HUES48 (cell line): ENCODE data around the gene TRAPPC14.
A peak's percentile ranks its signal among the peaks of the same experiment; 100 is the strongest.
"Not testable (repeated sequence)": the region's sequence is repeated elsewhere in the genome, so short reads cannot be mapped to it uniquely, and the experiment has no call there.

Experiments
- H3K27ac ChIP-seq: one replicate; pipeline ENCODE4 v1.7.0; 2013; ENCODE audit warnings: low read depth, low read length, inconsistent platforms
- H3K27me3 ChIP-seq: 2 replicates; pipeline ENCODE4 v1.6.1; 2013; ENCODE audit warnings: mild to moderate bottlenecking, low read length; ENCODE audit not compliant: control insufficient read depth, insufficient read depth
- H3K36me3 ChIP-seq: 2 replicates; pipeline ENCODE4 v1.6.1; 2013; ENCODE audit warnings: low read length; ENCODE audit not compliant: control insufficient read depth, insufficient read depth
- H3K4me1 ChIP-seq: 2 replicates; pipeline ENCODE4 v1.6.1; 2013; ENCODE audit warnings: mild to moderate bottlenecking, low read length; ENCODE audit not compliant: control insufficient read depth, insufficient read depth
- H3K4me3 ChIP-seq: 2 replicates; pipeline ENCODE4 v1.5.1; 2013; ENCODE audit warnings: mild to moderate bottlenecking, low read depth, low read length
- H3K9ac ChIP-seq: 2 replicates; pipeline ENCODE4 v1.6.1; 2013; ENCODE audit warnings: mild to moderate bottlenecking, low read depth, low read length, moderate library complexity
- H3K9me3 ChIP-seq: 2 replicates; pipeline ENCODE4 v1.6.1; 2013; ENCODE audit warnings: low read length; ENCODE audit not compliant: control insufficient read depth, insufficient read depth

The TRAPPC14 gene

DNA sequence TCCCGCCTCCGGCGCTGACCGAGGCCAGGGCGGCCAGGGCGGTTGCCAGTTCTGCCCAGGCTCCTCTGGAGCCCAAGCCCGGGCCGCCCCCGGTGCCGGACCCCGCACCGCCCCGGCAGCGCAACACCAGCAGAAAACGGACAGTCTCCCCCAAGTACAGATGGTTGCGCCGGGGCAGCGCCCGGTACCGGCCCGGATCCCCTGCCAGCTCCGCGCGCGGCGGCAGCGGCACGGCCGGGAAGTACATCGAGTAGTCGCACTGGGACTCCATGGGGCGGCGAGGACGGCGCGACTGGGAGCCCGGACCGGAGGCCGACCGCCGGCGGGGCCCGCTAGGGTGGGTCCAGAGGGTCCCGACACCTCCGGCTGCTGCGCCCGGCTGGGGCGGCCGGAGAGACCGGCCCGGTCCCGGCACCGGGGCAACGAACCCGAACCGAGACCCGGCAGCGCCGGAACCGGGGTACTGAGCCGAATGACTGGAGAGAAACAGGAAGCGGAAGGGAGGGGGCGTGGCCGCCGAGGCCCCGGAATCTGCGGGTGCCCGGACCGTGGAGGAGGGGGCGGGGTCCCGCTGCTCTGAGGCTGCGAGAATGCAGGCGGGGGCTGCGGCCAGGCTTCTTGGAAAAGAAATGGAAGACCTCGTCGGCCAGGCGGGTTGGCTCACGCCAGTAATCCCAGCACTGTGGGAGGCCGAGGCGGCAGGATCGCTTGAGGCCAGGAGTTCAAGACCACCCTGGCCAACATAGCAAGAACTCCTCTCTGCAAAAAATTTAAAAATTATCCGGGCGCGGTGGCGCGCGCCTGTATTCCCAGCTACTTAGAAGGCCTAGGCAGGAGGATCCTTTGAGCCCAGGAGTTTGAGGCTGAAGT, at the start of gene TRAPPC14:
Gene TRAPPC14, minus strand, starts transcription at position 495 of the 870 bp plus-strand sequence. Its CDS starts 224 bp downstream, at position 271.
- no peaks in the 10 kb centered on the region for H3K9me3 ChIP-seq
- peaks cover 20% of the 10 kb centered on the region for H3K4me1 ChIP-seq
- H3K27me3 ChIP-seq = no peaks in the 10 kb centered on the region
- peak within 1 kb of the TSS; percentile 74 for H3K9ac ChIP-seq
- H3K4me3 ChIP-seq = peak within 1 kb of the TSS; percentile 81
- peak within 1 kb of the TSS; percentile 84 for H3K27ac ChIP-seq
- H3K36me3 ChIP-seq = peaks cover 34% of the 10 kb centered on the region

DNA sequence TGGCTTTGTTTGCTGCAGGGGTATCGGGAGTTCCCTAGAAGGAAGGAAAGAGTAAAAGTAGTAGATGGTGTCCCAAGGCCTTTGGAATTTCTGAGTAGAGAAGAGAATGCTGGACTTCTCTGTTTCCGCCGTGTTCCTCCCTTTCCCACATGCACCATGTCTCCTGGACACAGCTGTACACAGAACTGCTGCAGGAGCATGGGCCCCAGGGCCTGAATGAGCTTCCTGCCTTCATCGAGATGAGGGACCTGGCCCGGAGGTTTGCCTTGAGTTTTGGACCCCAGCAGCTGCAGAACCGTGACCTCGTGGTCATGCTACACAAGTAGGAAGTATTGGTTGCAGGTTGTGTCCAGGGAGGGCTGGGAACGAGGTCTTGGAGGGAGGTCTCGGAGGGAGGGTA, 45.9 kb upstream of the TRAPPC14 start:
- Histone ChIP-seq H3K9me3 (no peaks in the 10 kb centered on the region), H3K4me3 (no peak overlapping the region), H3K27ac (no peak overlapping the region), H3K9ac (no peak overlapping the region), H3K4me1 (0 out of 2 replicates have a peak, but pooled peaks cover 6% of the 10 kb centered on the region), H3K36me3 (no peaks in the 10 kb centered on the region), H3K27me3 (peaks cover 7% of the 10 kb centered on the region)

DNA sequence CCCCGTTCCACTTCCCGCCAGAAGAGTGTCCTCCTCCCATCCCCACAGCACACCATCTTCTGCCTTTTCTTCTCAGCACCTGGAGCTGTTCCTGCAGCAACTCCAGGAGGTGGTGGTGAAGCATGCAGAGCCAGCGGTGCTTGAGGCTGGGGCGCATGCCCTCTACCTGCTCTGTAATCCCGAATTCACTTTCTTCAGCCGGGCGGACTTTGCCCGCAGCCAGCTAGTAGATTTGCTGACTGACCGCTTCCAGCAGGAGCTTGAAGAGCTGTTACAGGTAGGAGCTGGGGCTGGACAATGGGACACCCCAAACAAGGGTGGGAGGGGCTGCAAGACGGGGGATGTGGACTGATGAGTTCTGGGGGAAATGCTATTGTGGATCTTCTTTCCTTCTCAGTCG, 42.2 kb upstream of the TRAPPC14 start:
- H3K36me3 ChIP-seq = no peaks in the 10 kb centered on the region
- no peak overlapping the region for H3K4me3 ChIP-seq
- no peak overlapping the region for H3K9ac ChIP-seq
- H3K27me3 ChIP-seq = peaks cover 2% of the 10 kb centered on the region
- 0 out of 2 replicates have a peak, but pooled peaks cover 6% of the 10 kb centered on the region for H3K4me1 ChIP-seq
- no peak overlapping the region for H3K27ac ChIP-seq
- H3K9me3 ChIP-seq = no peaks in the 10 kb centered on the region

DNA sequence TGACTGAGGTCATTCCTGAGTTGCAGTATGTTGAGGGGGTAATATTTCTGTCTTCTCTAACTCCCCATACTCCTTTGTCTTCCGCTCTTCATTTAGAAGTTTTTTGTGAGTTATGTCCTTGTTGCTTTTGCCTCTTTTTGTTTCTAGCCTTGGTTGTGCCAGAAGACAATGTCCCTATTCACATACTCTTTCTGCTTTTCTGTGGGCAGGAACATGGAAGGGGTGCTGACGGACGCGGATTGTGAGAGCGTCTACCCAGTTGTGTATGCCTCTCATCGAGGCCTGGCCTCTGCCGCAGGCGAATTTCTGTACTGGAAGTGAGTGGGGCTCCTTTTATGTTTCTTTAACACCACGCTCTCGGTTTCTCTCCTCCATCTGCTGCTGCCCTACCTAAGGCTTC, 39.7 kb upstream of the TRAPPC14 start:
- Histone ChIP-seq H3K9me3 (no peaks in the 10 kb centered on the region), H3K4me3 (no peak overlapping the region), H3K36me3 (no peaks in the 10 kb centered on the region), H3K4me1 (0 out of 2 replicates have a peak, but pooled peaks cover 6% of the 10 kb centered on the region), H3K27me3 (peaks cover 2% of the 10 kb centered on the region), H3K27ac (no peak overlapping the region), H3K9ac (no peak overlapping the region)

- not testable (repeated sequence) for H3K4me1 ChIP-seq, H3K4me3 ChIP-seq, H3K9me3 ChIP-seq, H3K9ac ChIP-seq, H3K27ac ChIP-seq, H3K36me3 ChIP-seq, H3K27me3 ChIP-seq
These were observed 37.4 kb upstream of the TRAPPC14 start for GRCh38 chr7:100195901-100196322.

DNA sequence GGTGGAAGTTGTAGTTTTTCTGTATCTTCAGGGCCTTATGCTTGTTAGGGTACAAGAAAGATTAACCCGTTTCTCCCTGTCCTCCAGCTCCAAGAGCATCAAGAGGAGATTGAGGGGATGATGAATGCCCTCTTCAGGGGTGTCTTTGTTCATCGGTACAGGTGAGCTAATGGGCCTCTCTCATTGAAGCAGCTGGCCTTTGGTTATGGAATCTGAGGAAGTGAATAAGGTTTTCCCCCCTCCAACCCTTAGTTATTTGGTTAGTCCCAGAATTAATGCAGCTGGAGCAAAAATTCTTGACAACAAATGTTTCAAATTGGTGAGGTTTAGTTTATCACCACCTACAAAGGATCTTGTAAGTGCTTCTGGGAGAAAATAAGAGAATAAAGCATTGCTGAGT, 36.7 kb upstream of the TRAPPC14 start:
- Histone ChIP-seq H3K9ac (no peak overlapping the region), H3K4me1 (no peaks in the 10 kb centered on the region), H3K27me3 (no peaks in the 10 kb centered on the region; the same call in 1 of the 2 replicates), H3K36me3 (no peaks in the 10 kb centered on the region), H3K27ac (no peak overlapping the region), H3K9me3 (no peaks in the 10 kb centered on the region), H3K4me3 (no peak overlapping the region)

- no peaks in the 10 kb centered on the region; the same call in 1 of the 2 replicates for H3K27me3 ChIP-seq
- H3K4me3 ChIP-seq = no peak overlapping the region
- no peaks in the 10 kb centered on the region for H3K36me3 ChIP-seq
- no peak overlapping the region for H3K27ac ChIP-seq
- H3K9ac ChIP-seq = no peak overlapping the region
- H3K4me1 ChIP-seq = no peaks in the 10 kb centered on the region
- no peaks in the 10 kb centered on the region for H3K9me3 ChIP-seq
These were observed 34.4 kb upstream of the TRAPPC14 start for GRCh38 chr7:100192969-100193368.

- not testable (repeated sequence) for H3K36me3 ChIP-seq, H3K27me3 ChIP-seq, H3K27ac ChIP-seq, H3K9ac ChIP-seq, H3K4me3 ChIP-seq, H3K4me1 ChIP-seq, H3K9me3 ChIP-seq
These were observed 33.8 kb upstream of the TRAPPC14 start for GRCh38 chr7:100192281-100192862.

GRCh38 chr7:100191775-100192174, 33.3 kb upstream of the TRAPPC14 start:
- H3K27ac ChIP-seq = no peak overlapping the region
- H3K36me3 ChIP-seq = no peaks in the 10 kb centered on the region
- no peak overlapping the region for H3K9ac ChIP-seq
- H3K4me1 ChIP-seq = no peaks in the 10 kb centered on the region
- H3K4me3 ChIP-seq = no peak overlapping the region
- no peaks in the 10 kb centered on the region for H3K27me3 ChIP-seq
- H3K9me3 ChIP-seq = no peaks in the 10 kb centered on the region

DNA sequence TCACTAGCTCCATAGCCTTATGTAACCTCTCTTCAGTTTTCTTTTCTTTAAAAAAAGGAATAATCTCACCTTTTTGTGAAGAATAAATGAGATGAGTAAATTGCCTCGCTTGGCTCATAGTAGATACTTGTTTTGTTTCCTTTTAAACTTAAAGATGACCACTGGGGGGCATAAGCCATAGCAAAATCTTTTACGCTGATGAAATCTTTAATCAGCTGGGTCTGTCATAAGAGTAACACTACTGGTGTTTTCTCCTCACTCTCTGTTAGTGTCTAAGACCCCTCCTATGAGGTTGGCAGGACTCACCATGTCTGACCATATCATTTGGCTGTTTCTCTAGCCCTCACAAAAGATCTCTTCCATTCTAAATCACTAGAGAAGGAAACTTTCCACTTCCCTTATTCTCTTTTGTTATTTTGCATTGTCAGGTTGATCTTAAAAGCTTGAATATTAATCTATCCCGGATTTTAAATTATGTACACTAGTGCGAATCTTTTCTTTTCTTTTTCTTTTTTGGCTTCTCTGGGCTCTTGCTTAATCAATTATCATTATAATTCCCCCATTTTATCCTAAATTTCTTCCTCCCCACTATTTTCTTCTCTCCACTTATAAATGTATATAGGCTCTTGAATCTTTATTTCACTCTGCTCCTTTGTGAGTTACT, 31.7 kb upstream of the TRAPPC14 start:
- H3K9ac ChIP-seq = no peak overlapping the region
- no peaks in the 10 kb centered on the region for H3K27me3 ChIP-seq
- no peaks in the 10 kb centered on the region for H3K4me1 ChIP-seq
- no peaks in the 10 kb centered on the region for H3K36me3 ChIP-seq
- no peak overlapping the region for H3K27ac ChIP-seq
- H3K9me3 ChIP-seq = no peaks in the 10 kb centered on the region
- H3K4me3 ChIP-seq = no peak overlapping the region

GRCh38 chr7:100189061-100189460, 30.5 kb upstream of the TRAPPC14 start:
- no peak overlapping the region for H3K27ac ChIP-seq
- no peaks in the 10 kb centered on the region for H3K27me3 ChIP-seq
- H3K4me1 ChIP-seq = no peaks in the 10 kb centered on the region
- H3K36me3 ChIP-seq = no peaks in the 10 kb centered on the region
- H3K4me3 ChIP-seq = no peak overlapping the region
- H3K9me3 ChIP-seq = no peaks in the 10 kb centered on the region
- no peak overlapping the region for H3K9ac ChIP-seq
